Psoas muscle (tissue), 8 donors: ENCODE measurements around the gene SLC37A1. TPM values are rescaled to one million over a fixed set of nuclear protein-coding genes. Genes with fewer than 3 reads are reported as not detected.

Experiments used
- ATAC-seq, 4 donors: fragments of 200-7000 bp; cut with Tn5 transposase; one replicate each; pipeline ENCODE4 v1.9.1; 2020; ENCODE audit warnings: moderate library complexity in 3 of 4, mild to moderate bottlenecking in 2 of 4
- DNase-seq, 2 donors: peaks; one replicate each; pipeline ENCODE4 v3.0.0-alpha.2; 2020
- H3K27ac ChIP-seq: fragments of 200-600 bp; one replicate; pipeline ENCODE4 v1.8.0; 2022
- H3K27me3 ChIP-seq, 3 donors: fragments of 200-600 bp in 1 of 3; one replicate each; pipeline versions ENCODE4 v1.6.1 to v1.8.0; 2013 to 2022; ENCODE audit warnings: low read length in 2 of 3, mild to moderate bottlenecking in 2 of 3, moderate library complexity in 1 of 3; ENCODE audit not compliant: insufficient read depth in 3 of 3
- H3K36me3 ChIP-seq, 2 donors: fragments of 200-600 bp in 1 of 2; one replicate each; pipeline versions ENCODE4 v1.6.1 to v1.8.0; 2013 to 2022; ENCODE audit warnings: low read depth in 1 of 2, mild to moderate bottlenecking in 1 of 2, moderate library complexity in 1 of 2; ENCODE audit not compliant: insufficient read depth in 1 of 2
- H3K4me1 ChIP-seq: fragments of 200-600 bp; one replicate; pipeline ENCODE4 v1.8.0; 2022
- H3K4me3 ChIP-seq: fragments of 200-600 bp; one replicate; pipeline ENCODE4 v1.8.0; 2022; ENCODE audit warnings: mild to moderate bottlenecking
- H3K9me3 ChIP-seq: fragments of 200-600 bp; one replicate; pipeline ENCODE4 v1.8.0; 2022
- CTCF ChIP-seq: fragments of 200-600 bp; IDR thresholded peaks from one replicate; pipeline ENCODE4 v1.8.0; 2022; ENCODE audit warnings: antibody characterized with exemption
- WGBS, 3 donors: extraction: QIAGEN DNeasy Blood & Tissue Kit; methylation state at CpG; one replicate each; pipeline versions ENCODE4 v1.1.6 to v1.1.7; 2013; 5-methylcytosine and 5-hydroxymethylcytosine counted together
- intact Hi-C, 2 donors: fragments of 100-400 bp; cut with DNase I; formaldehyde crosslinking; loops; one replicate each; pipeline versions ENCODE4 v1.11.0 to v1.14.2; 2022
- polyA plus RNA-seq, 3 donors: library from polyadenylated mRNA; stranded (reverse); fragments of 200-250 nt; gene quantifications; one replicate each; pipeline ENCODE4 v1.2.3, GENCODE V29; 2013
- total RNA-seq, 4 donors: library from RNA; stranded (reverse); fragmentation: NEBNext Ultra II Directional in 2 of 4; extraction: Animal tissue kit (Norgen Biotek cat#: 25700) in 2 of 4; gene quantifications; one replicate each; pipeline versions ENCODE4 v1.2.1 to v1.2.4, GENCODE V29; 2021 to 2023
- donor health status: healthy with polysubstance abuse.
- donor health status: DM: no; HTN: no; CAD: no; lungs with moderate emphysema.
- donor health status: Bipolar disorder and iron deficiency.
- donor health status: healthy.
- donor health status: DM: yes; HTN: yes; CAD: no.
- donor health status: DM: no; HTN: no; CAD: no.
- donor health status: DM: no; HTN: no; CAD: no.
- donor health status: DM: yes; HTN: yes; CAD: no.

The SLC37A1 gene
- total and polyA plus RNA-seq, 7 donors: 1.6 to 18.9 (median 8.0) TPM

- Histone ChIP-seq H3K27ac (no peak overlapping the region), H3K9me3 (no peaks in the 10 kb centered on the region), H3K36me3 (no peaks in the 10 kb centered on the region), H3K4me3 (no peak overlapping the region), H3K4me1 (no peaks in the 10 kb centered on the region), H3K27me3 (peaks cover 0 to 2% (median 0%) of the 10 kb centered on the region in 3 donors)
- ATAC-seq (no peak), DNase-seq (no peak)
- intact Hi-C loops: no loop called here
- no peak for TF ChIP-seq CTCF
- whole genome bisulfite sequencing, 3 donors: 58 to 81% (median 62%) methylated on average over 10 of the region's 10 CpGs
Measured at GRCh38 chr21:42585881-42586280, 72.2 kb downstream of the SLC37A1 start.

GRCh38 chr21:42586406-42586805, 72.8 kb downstream of the SLC37A1 start:
- H3K27me3 ChIP-seq: peaks cover 0 to 4% (median 0%) of the 10 kb centered on the region in 3 donors
- no peak for DNase-seq
- no peaks in the 10 kb centered on the region for H3K36me3 ChIP-seq
- no peak overlapping the region for H3K4me3 ChIP-seq
- H3K4me1 ChIP-seq: no peaks in the 10 kb centered on the region
- no peaks in the 10 kb centered on the region for H3K9me3 ChIP-seq
- intact Hi-C loops: no loop called here
- H3K27ac ChIP-seq: no peak overlapping the region
- TF ChIP-seq CTCF: no peak
- 91 to 93% (median 91%) methylated on average over 16 to 19 of the region's 19 CpGs for WGBS, 3 donors
- no peak for ATAC-seq

- ATAC-seq: no peak
- Histone ChIP-seq H3K27me3 (peaks cover 0 to 5% (median 3%) of the 10 kb centered on the region in 3 donors), H3K27ac (no peak overlapping the region), H3K4me1 (no peaks in the 10 kb centered on the region), H3K36me3 (no peaks in the 10 kb centered on the region), H3K4me3 (no peak overlapping the region), H3K9me3 (no peaks in the 10 kb centered on the region)
- WGBS, 3 donors: 70 to 87% (median 75%) methylated on average over 15 of the region's 15 CpGs
- intact Hi-C loops: no loop called here
- DNase-seq: no peak
- no peak for TF ChIP-seq CTCF
Measured at GRCh38 chr21:42587036-42587435, 73.4 kb downstream of the SLC37A1 start.

GRCh38 chr21:42590431-42591131, 76.9 kb downstream of the SLC37A1 start:
- intact Hi-C loops: loop anchor here in 1 of 2 donors (5.0 kb wide), 2 partner anchors 48 to 227 kb away; no protein-coding TSS in a partner anchor
- ATAC-seq: no peak
- Histone ChIP-seq H3K4me1 (no peaks in the 10 kb centered on the region), H3K27me3 (peaks cover 0 to 28% (median 9%) of the 10 kb centered on the region in 3 donors), H3K36me3 (no peaks in the 10 kb centered on the region), H3K27ac (no peak overlapping the region), H3K9me3 (no peaks in the 10 kb centered on the region), H3K4me3 (no peak overlapping the region)
- WGBS, 3 donors: 48 to 52% (median 51%) methylated on average over 20 of the region's 20 CpGs
- no peak for DNase-seq
- no peak for TF ChIP-seq CTCF
